Osteocyte (in vitro differentiated cells): ENCODE measurements around the gene HDAC4. TPM values are rescaled to one million over a fixed set of nuclear protein-coding genes. Genes with fewer than 3 reads are reported as not detected.

ENCODE experiments used
- DNase-seq: peaks from one replicate; pipeline ENCODE4 v3.0.0; 2021; ENCODE audit warnings: mixed read lengths; ENCODE audit not compliant: unreplicated experiment; ENCODE audit errors: extremely low spot score
- H3K27ac Mint-ChIP-seq: one replicate; pipeline ENCODE4 v1.8.0; 2021; ENCODE audit warnings: mild to moderate bottlenecking, mixed read lengths; ENCODE audit not compliant: unreplicated experiment
- H3K27me3 Mint-ChIP-seq: one replicate; pipeline ENCODE4 v1.8.0; 2021; ENCODE audit warnings: mixed read lengths; ENCODE audit not compliant: unreplicated experiment
- H3K36me3 Mint-ChIP-seq: one replicate; pipeline ENCODE4 v1.8.0; 2021; ENCODE audit warnings: mixed read lengths; ENCODE audit not compliant: unreplicated experiment
- H3K4me1 Mint-ChIP-seq: one replicate; pipeline ENCODE4 v1.8.0; 2021; ENCODE audit warnings: mixed read lengths; ENCODE audit not compliant: unreplicated experiment
- H3K4me3 Mint-ChIP-seq: one replicate; pipeline ENCODE4 v1.8.0; 2021; ENCODE audit warnings: mild to moderate bottlenecking, moderate library complexity, mixed read lengths; ENCODE audit not compliant: unreplicated experiment
- H3K9me3 Mint-ChIP-seq: one replicate; pipeline ENCODE4 v1.8.0; 2021; ENCODE audit warnings: mixed read lengths; ENCODE audit not compliant: unreplicated experiment
- CTCF ChIP-seq: fragments of 200-600 bp; sonication (generic); IDR thresholded peaks from 2 replicates; pipeline ENCODE4 v1.5.0; 2021; ENCODE audit warnings: antibody characterized with exemption, mild to moderate bottlenecking, moderate library complexity
- total RNA-seq: library from RNA; stranded (reverse); gene quantifications from 2 replicates; pipeline ENCODE4 v1.2.1, GENCODE V29; 2021

HDAC4 gene
- total RNA-seq, 1 donor from 2014 or later: 30.3 TPM

DNA sequence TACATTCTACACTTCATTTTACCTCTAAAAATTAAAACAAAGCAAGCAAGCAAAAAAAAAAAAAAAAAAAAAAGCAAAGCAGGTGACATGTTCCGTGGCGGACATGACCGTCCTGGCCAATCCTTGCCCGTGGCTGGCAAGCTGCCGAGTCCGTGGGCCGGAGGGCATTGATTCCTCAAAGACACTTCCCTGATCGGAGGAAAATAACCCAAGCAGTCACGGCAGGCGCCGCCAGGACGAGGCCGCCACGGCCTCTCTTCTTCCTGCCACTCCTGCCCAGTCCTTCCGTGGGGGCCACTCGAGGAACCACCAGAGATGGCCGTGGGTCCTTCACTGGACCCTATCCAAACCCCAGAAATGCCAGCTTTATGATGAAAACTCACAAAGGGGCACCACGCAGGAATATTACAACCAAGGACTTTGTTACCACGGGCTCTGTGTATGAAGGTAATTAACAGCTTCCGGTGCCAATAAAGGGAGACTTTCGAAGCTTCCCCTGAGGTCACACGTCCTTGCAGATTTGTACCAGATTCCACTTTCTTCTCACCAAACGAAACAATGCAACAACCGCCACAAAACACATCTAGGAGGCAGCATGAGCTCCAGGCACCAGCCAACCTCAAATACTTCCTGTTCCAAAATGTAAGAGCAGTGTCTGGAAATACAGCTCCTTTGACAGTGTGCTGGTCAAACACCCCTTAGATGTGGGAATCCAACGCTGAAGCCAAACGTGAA, 170.3 kb downstream of the HDAC4 start:
- peaks cover 27% of the 10 kb centered on the region for H3K4me1 Mint-ChIP-seq

GRCh38 chr2:239229545-239230279, 171.1 kb downstream of the HDAC4 start:
- Mint-ChIP-seq H3K4me1 (peaks cover 32% of the 10 kb centered on the region), H3K4me3 (no peak overlapping the region), H3K36me3 (no peaks in the 10 kb centered on the region), H3K9me3 (no peaks in the 10 kb centered on the region), H3K27ac (no peak overlapping the region), H3K27me3 (no peaks in the 10 kb centered on the region)
- TF ChIP-seq CTCF: no peak
- no peak for DNase-seq

More for the DNA sequence above, 170.3 kb downstream of the HDAC4 start:
- DNase-seq: no peak
- Mint-ChIP-seq H3K4me3 (no peak overlapping the region), H3K27me3 (no peaks in the 10 kb centered on the region), H3K27ac (no peak overlapping the region), H3K9me3 (no peaks in the 10 kb centered on the region), H3K36me3 (no peaks in the 10 kb centered on the region)
- no peak for TF ChIP-seq CTCF

DNA sequence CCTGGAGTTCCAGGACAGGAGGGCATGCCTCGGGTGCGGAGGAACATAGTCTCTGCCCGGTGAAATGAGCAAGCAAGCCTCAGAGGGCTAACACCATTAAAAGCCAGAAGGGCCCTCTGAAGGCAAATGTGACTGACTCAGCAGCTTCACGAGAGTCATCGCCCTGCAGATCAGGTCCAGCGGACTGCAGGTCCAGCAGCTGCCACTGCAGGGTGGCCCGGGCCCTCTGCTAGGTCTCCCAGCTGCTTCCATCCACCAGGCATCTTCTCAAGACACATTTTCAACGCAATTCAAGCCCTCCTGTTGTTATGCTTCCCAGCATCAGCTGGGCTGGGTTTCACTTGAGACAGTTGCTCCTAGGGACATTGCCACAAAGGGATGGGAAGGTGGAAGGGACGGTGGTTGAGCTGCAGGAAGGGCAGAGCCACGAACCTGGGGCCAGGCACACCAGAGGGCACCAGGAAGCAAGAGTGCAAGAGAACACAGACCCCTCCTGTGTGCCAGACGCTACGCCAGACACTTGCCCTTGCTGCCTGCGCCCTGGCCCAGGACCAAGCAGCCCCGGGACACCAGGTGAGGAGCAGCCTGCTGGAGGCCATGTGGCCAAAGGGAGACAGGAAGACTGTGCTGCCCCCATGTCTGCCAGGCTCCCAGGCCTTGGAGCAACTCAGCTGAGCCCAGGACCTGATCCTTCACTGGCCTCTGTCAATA, 173.0 kb downstream of the HDAC4 start:
- Mint-ChIP-seq H3K36me3 (no peaks in the 10 kb centered on the region), H3K27me3 (no peaks in the 10 kb centered on the region), H3K9me3 (no peaks in the 10 kb centered on the region), H3K4me3 (no peak overlapping the region), H3K4me1 (peaks cover 50% of the 10 kb centered on the region), H3K27ac (no peak overlapping the region)
- TF ChIP-seq CTCF: no peak
- no peak for DNase-seq

- no peak for TF ChIP-seq CTCF
- Mint-ChIP-seq H3K27ac (peak overlapping the region; percentile 62), H3K9me3 (no peaks in the 10 kb centered on the region), H3K4me1 (peaks cover 59% of the 10 kb centered on the region), H3K4me3 (no peak overlapping the region), H3K36me3 (no peaks in the 10 kb centered on the region), H3K27me3 (no peaks in the 10 kb centered on the region)
- no peak for DNase-seq
Measured at GRCh38 chr2:239226677-239227581, 173.9 kb downstream of the HDAC4 start.
